GM18498 (cell line): ENCODE data around the gene RPTN.

Experiments
- ATAC-seq: cut with Tn5 transposase; IDR thresholded peaks from one replicate; pipeline ENCODE4 v1.9.1; 2021; ENCODE audit warnings: mild to moderate bottlenecking, moderate library complexity; ENCODE audit not compliant: unreplicated experiment

Gene RPTN

DNA sequence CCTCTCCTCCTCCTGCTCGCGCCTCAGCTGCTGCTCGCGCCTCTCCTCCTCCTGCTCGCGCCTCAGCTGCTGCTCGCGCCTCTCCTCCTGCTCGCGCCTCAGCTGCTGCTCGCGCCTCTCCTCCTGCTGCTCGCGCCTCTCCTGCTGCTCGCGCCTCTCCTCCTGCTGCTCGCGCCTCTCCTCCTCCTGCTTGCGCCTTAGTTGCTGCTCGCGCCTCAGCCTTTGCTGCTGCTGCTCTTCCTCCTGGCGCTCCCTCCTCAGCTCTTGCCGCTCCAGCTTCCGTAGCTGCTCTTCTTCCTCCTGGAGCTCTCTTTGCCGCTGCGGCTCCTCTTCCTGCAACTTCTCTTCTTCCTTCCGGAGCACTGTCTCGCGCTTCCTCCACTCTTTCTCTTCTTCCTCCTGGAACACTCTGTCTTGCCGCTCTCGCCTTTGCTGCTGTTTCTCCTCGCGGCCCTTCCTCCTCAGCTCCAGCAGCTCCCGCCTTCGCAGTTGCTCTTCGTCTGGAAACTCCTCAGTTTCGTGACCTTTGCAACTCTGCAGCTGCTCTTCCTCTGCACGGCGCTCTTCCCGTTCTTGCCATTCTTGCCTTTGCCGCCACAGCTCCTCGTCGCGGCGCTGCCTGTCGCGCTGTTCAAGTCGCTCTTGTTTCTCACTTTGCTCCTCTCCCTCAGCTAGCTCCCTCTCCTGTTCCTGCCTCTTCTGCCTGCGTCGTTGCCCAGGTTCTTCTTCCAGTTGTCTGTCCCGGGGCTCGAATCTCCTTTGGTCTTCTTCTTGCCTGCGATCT lies 46.7 kb downstream of the RPTN start:
- ATAC-seq: no peak

DNA sequence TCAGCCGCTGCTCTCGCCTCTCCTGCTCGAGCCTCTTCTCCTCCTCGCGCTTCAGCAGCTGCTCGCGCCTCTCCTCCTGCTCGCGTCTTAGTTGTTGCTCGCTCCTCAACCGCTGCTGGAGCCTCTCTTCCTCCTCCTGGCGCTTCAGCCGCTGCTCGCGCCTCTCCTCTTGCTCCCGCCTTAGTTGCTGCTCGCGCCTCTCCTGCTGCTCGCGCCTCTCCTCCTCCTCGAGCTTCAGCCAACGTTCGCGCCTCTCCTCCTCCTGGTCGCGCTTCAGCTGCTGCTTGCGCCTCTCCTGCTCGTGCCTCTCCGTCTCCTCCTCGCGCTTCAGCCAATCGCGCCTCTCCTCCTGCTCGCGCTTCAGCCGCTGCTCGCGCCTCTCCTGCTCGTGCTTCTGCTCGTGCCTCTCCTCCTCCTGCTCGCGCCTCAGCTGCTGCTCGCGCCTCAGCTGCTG lies 47.5 kb downstream of the RPTN start:
- ATAC-seq: no peak

DNA sequence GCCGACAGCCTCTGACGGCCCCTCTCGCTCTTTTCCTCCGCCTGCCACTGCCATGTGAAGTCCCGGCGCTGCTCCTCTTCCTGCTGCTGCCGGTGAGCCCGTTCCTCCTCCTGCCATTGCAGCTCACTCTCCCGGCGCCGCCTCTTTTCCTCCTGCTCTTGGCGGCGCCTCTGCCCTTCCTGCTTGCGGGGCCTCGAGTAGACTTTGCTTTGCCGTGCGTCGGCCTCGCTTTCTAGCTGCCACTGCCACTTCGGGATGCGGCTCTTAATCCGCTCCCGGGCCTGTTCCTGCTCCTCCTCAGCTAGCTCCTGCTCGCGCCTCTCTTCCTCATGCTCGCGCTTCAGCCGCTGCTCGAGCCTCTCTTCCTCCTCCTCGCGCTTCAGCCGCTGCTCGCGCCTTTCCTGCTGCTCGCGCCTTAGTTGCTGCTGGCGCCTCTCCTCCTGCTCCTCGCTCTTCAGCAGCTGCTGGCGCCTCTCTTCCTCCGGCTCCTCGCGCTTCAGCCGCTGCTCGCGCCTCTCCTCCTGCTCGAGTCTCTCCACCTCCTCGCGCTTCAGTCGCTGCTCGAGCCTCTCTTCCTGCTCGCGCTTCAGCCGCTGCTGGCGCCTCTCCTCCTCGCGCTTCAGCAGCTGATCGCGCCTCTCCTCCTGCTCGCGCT lies 48.0 kb downstream of the RPTN start:
- no peak for ATAC-seq

DNA sequence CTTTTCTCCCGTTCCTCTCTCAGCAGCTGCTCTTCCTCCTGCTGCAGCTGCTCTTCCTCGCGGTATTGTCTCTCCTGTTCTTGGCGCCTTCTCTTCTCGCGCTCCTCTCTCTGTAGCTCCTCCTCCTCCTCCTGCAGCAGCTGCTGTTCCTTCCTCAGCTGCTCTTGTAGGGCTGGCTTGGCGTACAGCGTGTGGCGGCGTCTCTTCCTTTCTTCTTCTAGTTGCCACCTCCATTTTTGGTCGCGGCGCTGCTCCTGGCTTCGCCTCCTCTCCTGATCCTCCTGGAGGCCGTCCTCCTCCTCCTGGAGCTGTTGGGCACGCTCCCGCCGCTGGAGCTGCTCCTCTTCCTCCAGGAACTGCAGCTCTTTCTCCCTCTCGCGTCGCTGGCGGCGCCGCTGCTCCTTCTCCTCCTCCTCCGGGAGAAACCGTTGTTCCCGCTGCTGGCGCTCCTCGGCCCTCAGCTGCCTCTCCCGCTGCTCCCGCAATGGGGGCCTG lies 48.6 kb downstream of the RPTN start:
- ATAC-seq: no peak

DNA sequence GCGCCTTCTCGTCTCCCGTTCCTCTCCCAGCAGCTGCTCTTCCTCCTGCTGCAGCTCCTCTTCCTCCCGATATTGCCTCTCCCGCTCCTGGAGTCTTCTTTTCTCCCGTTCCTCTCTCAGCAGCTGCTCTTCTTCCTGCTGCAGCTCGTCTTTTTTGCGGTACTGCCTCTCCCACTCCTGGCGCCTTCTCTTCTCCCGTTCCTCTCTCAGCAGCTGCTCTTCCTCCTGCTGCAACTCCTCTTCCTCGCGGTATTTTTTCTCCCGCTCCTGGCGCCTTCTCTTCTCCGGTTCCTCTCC lies 49.1 kb downstream of the RPTN start:
- no peak for ATAC-seq

DNA sequence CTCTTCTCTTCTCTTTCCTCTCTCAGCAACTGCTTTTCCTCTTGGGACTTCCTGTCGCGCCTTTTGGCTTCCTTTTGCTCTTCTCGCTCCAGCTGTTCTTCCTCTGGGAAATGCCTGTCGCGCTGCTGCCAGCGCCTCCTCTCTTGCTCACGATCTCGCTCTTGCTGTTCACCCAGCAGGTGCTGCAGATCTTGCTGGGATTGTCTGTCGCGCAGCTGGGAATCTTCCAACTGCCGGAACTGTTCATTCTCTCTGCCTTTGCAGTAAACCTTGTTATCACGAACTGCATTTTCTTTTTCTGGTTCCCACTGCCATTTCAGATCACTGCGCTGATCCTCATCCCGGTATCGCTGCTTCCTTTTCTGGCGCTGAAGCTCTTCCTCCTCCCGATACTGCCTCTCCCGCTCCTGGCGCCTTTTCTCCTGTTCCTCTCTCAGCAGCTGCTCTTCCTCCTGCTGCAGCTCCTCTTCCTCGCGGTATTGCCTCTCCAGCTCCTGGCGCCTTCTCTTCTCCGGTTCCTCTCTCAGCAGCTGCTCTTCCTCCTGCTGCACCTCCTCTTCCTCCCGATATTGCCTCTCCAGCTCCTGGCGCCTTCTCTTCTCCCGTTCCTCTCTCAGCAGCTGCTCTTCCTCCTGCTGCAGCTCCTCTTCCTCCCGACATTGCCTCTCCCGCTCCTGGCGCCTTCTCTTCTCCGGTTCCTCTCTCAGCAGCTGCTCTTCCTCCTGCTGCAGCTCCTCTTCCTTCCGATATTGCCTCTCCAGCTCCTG lies 49.6 kb downstream of the RPTN start:
- no peak for ATAC-seq

DNA sequence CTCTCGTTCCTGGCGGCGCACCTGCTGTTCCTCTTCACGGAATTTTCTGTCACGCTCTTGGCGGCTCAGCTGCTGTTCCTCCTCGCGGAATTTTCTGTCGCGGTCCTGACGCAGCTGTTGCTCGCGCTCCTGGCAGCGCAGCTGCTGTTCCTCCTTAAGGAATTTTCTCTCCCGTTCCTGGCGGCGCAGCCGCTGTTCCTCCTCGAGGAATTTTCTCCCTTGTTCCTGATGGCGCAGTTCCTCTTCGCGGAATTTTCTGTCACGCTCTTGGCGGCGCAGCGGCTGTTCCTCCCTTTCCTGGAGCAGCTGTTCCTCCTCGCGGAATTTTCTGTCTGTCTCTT lies 50.2 kb downstream of the RPTN start:
- no peak for ATAC-seq

DNA sequence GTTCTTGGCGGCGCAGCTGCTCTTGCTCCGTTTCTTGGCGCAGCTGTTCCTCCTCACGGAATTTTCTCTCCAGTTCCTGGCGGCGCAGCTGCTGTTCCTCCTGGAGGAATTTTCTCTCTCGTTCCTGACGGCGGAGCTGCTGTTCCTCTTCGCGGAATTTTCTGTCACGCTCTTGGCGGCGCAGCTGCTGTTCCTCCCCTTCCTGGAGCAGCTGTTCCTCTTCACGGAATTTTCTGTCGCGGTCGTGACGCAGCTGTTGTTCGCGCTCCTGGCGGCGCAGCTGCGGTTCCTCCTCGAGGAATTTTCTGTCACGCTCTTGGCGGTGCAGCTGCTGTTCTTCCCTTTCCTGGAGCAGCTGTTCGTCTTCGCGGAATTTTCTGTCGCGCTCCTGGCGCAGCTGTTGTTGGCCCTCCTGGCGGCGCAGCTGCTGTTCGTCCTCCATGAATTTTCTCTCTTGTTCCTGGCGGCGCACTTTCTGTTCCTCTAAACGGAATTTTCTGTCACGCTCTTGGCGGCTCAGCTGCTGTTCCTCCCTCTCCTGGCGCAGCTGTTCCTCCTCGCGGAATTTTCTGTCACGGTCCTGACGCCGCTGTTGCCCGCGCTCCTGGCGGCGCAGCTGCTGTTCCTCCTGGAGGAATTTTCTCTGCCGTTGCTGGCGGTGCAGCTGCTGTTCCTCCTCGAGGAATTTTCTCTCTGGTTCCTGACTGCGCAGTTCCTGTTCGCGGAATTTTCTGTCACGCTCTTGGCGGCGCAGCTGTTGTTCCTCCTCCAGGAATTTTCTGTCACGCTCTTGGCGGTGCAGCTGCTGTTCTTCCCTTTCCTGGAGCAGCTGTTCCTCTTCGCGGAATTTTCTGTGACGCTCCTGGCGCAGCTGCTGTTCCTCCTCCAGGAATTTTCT lies 50.8 kb downstream of the RPTN start:
- no peak for ATAC-seq

DNA sequence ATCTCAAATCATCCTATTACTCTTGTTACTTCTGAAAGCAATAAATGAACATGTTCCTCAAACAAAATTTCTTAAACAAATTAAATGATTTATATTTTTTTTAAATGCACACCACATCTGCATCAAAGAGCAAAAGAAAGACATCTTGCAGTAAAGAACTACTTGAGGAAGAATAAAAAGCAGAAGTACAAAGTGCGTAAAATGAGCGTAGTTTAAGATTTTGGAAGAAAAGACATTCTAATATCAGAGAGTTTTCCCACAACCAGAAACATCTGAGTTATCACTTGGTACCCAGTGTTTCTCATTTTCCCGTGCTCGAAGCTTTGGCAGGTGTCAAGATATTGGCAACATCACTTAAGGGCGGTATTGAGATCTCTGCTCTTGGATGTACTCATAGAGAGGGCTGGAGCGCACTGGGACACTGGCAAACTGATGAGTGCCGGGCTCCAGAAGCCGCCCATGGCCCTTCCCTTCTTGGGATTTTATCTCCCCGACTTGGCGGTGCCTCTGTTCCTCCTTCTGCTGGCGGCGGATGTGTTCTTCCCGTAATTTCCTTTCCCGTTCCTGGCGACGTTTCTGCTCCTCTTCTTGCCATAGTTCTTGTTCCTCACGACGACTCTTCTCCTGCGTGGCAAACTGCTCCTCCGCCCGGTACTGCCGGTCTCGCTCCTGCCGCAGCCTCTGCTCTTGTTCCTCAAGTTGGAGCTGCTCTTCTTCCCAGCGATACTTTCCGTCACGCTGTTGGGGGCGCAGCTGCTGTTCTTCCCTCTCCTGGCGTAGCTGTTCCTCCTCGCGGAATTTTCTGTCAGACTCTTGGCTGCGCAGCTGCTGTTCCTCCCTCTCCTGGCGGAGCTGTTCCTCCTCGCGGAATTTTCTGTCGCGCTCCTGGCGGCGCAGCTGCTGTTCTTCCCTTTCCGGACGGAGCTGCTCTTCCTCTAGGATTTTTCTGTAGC lies 51.7 kb downstream of the RPTN start:
- no peak for ATAC-seq

DNA sequence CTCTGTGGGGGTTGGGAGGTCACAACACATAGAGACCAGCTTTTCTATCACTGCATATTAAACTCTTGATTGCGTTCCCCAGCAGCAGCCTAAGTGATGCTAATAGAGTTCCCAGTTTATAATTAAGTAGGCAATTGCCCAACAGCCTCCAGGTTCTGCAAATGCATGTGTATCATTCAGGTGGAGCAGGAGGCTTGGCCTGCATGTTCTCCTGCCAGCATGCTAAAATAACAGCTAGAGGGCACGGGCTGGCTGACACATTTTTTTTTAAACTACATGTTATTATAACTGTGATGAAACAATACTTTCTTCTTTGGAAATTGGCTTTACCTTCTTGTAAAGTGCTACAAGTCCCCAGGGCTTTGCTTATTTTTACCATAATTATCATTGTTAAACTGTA lies 54.2 kb downstream of the RPTN start:
- no peak for ATAC-seq
